Effector CD8-positive, alpha-beta T cell (primary cell): ENCODE results near the gene NTRK2.

Experiments used
- DNase-seq: peaks from one replicate; lab custom pipeline; 2025; lab: John Stamatoyannopoulos, UW

Gene NTRK2

GRCh38 chr9:84780385-84780784 is 110.9 kb downstream of the NTRK2 start:
- DNase-seq = no peak

- DNase-seq = no peak
These were observed 111.9 kb downstream of the NTRK2 start for GRCh38 chr9:84781458-84781857.

- no peak for DNase-seq
These were observed 112.7 kb downstream of the NTRK2 start for GRCh38 chr9:84781931-84782866.

GRCh38 chr9:84785792-84786547 is 116.4 kb downstream of the NTRK2 start:
- DNase-seq = no peak

- no peak for DNase-seq
These were observed 119.4 kb downstream of the NTRK2 start for GRCh38 chr9:84788803-84789462.

GRCh38 chr9:84789463-84789830 is 119.9 kb downstream of the NTRK2 start:
- DNase-seq = no peak

GRCh38 chr9:84791643-84792042 is 122.1 kb downstream of the NTRK2 start:
- no peak for DNase-seq

GRCh38 chr9:84793251-84793650 is 123.7 kb downstream of the NTRK2 start:
- no peak for DNase-seq

GRCh38 chr9:84794981-84795637 is 125.6 kb downstream of the NTRK2 start:
- DNase-seq = no peak

GRCh38 chr9:84796404-84796803 is 126.9 kb downstream of the NTRK2 start:
- DNase-seq = no peak

GRCh38 chr9:84799251-84799650 is 129.7 kb downstream of the NTRK2 start:
- no peak for DNase-seq

- no peak for DNase-seq
These were observed 135.6 kb downstream of the NTRK2 start for GRCh38 chr9:84804951-84805694.

- DNase-seq = no peak
These were observed 137.9 kb downstream of the NTRK2 start for GRCh38 chr9:84807431-84807830.

- DNase-seq = no peak
These were observed 138.4 kb downstream of the NTRK2 start for GRCh38 chr9:84807870-84808390.

GRCh38 chr9:84808416-84808815 is 138.9 kb downstream of the NTRK2 start:
- DNase-seq = no peak

GRCh38 chr9:84811072-84811750 is 141.7 kb downstream of the NTRK2 start:
- no peak for DNase-seq

GRCh38 chr9:84811751-84812074 is 142.2 kb downstream of the NTRK2 start:
- DNase-seq = no peak

- no peak for DNase-seq
These were observed 142.8 kb downstream of the NTRK2 start for GRCh38 chr9:84812355-84812754.

- no peak for DNase-seq
These were observed 143.3 kb downstream of the NTRK2 start for GRCh38 chr9:84812847-84813246.

- DNase-seq = no peak
These were observed 146.0 kb downstream of the NTRK2 start for GRCh38 chr9:84815554-84815953.

- no peak for DNase-seq
These were observed 147.5 kb downstream of the NTRK2 start for GRCh38 chr9:84817038-84817437.
